ENCODE results near the gene KRT15.

The KRT15 gene

GRCh38 chr17:41483991-41484826, 34.5 kb downstream of the KRT15 start:
- DNase-seq (ENCODE audit: low read depth, low spot score): no peak

DNA sequence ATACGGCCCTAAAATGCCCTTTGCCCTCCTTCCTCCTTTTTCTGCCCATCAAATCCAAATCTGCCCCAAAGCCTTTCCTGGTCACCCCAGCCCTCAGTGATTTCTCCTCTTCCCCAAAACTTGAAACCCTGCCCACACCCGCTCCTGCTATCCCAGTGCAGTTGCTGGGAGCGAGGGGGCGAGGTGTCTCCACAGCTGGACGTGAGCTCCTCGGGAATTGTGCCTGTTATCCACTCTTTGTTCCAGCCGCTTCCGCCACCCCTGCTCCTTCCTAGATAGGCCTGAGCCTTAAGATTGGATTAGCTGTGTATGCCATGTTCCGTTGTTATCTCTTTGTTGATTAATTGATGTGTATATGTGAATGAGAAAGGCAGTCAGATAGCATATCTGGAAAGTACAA, 35.2 kb downstream of the KRT15 start:
- DNase-seq (ENCODE audit: low read depth, low spot score): no peak

DNA sequence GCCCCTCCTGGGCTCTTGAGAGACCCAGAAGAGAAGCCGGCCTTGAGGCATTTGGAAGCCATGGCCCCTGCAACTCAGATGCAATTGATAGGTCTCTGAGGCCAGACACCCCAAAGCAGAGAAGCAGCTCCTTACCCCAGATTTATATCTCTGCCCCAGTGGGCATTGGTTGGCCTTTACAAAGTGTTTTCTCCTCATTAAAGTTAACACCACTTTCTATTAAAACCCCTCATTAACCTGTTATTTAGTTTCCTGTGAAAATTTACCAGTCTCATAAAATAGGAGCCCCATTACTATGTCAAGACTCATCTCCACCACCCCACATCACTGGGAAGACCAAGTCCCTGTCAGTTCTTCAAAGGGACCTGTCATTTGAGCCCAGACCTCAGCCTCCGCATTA, 37.7 kb downstream of the KRT15 start, which contains the start of gene KRT35:
Gene KRT35, minus strand, starts transcription at position 116 of the 400 bp plus-strand sequence. Its CDS starts 54 bp downstream, at position 62.
- no peak for DNase-seq (ENCODE audit: low read depth, low spot score)

DNA sequence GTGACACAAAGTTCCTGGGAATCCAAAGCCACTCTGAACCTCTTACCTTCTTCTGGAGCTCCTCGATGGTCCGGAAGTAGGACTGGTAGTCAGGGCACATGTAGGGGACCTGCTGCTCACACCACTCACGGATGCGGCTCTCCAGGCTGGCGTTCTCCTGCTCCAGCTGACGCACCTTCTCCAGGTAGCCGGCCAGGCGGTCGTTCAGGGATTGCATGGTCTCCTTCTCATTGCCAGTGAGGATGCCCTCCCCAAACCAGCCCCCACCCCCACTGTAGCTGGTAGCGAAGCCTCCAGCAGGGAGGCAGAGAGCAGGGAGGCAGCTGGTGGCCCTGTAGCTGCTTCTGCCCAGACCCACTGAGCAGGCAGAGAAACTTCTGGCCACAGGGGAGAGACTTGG, 38.1 kb downstream of the KRT15 start:
- DNase-seq (ENCODE audit: low read depth, low spot score): no peak

- DNase-seq (ENCODE audit: low read depth, low spot score): no peak
Measured at GRCh38 chr17:41480136-41480535, 38.6 kb downstream of the KRT15 start.

DNA sequence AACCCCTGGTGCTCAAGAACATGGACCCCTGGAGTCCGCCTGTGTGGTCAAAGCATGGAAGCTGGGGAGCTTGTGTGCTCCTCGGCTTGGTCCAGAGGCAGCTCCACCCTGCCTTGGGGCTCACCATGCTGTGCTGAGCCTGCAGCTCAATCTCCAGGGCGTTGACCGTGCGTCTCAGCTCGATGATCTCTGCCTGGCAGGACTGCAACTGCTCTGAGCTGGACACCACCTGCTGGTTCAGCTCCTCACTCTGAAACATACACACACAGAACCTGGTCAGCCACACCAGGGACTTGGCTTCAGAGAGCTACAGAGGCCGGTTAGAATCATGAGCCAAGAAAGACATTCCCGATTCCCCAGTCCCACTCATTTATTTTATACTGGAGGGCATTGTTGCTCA, 40.5 kb downstream of the KRT15 start:
- no peak for DNase-seq (ENCODE audit: low read depth, low spot score)

GRCh38 chr17:41476866-41477815, 41.5 kb downstream of the KRT15 start:
- DNase-seq (ENCODE audit: low read depth, low spot score): no peak

DNA sequence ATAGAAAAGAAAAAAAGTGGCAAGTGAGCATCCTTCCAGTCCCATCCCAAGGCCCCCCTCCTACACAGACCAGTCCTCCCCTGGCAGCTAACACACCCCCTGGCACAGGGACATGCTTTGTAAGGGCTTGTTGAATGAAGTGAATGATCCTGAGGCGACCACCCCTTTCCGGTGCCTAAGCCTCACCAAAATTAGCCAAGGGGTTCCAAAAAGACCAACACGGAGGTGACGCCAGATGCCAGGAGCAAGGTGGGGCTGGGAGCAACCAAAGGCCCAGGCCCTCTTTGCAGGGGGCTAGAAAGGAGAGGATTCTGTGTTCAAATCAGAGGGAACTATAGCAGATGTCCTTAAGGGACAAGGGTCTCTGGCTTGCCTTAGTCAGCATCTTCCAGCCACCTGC, 43.3 kb downstream of the KRT15 start:
- DNase-seq (ENCODE audit: low read depth, low spot score): no peak

DNA sequence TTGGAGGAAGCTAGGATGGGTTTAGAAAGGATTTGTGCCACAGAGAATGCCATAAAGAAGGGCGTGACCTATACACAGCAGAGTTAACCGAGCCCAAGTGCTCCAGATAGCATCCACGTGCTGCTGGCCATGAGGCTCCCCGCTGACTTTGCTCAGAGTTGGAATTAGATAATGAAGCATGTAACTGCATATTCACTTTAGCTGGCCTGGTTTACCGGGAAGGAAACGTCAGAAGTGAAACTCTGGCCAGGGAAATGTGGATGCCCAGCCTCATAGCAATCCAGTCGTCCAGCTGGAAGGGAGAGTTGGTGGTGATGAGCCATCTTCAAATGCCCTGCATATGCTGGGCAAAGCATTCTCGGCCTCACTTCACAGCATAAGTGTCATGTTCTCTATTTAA, 43.8 kb downstream of the KRT15 start:
- DNase-seq (ENCODE audit: low read depth, low spot score): no peak

DNA sequence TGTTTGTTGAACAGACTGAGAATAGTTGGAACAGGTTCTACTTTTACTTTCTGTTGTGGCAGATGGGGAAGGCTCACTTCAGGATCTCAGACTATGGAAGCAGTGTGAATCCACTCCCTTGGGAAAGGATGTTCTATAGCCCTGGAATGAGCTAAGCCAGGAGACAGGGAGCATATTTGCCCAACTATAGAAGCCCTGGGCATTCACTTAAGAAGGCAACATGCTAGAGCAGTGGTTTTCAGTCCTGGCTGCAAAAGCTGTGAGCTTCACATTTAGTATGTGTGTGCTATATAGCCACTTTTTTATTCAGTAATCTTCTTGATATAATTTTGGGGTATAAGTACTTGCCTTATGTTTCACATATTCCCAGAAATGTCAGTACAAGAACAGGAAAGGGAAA, 50.3 kb downstream of the KRT15 start:
- no peak for DNase-seq (ENCODE audit: low read depth, low spot score)

GRCh38 chr17:41467561-41467960, 51.1 kb downstream of the KRT15 start:
- no peak for DNase-seq (ENCODE audit: low read depth, low spot score)

DNA sequence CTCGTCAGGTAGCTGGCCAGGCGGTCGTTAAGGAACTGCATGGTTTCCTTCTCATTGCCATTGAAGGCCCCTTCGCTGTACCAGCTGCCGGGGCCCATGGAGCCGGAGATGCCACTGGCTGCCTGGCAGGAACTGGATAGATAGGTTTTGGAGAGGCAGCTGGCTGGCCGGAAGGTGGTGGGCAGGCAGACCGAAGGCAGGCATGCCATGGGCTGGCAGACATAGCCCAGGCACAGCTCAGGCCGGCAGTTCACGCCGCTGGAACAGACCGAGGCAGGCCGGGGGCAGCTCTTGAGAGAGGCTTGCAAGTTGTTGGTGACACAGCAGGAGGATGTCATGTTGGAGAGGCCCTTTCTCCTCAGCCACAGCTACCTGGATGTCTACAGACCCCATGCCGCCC, 51.7 kb downstream of the KRT15 start, which contains the start of gene KRT32:
Gene KRT32, minus strand, starts transcription at position 399 of the 400 bp plus-strand sequence. Its CDS starts 61 bp downstream, at position 338.
- DNase-seq (ENCODE audit: low read depth, low spot score): no peak

GRCh38 chr17:41464682-41465081, 54.0 kb downstream of the KRT15 start:
- DNase-seq (ENCODE audit: low read depth, low spot score): no peak

- no peak for DNase-seq (ENCODE audit: low read depth, low spot score)
Measured at GRCh38 chr17:41464173-41464572, 54.5 kb downstream of the KRT15 start.

- DNase-seq (ENCODE audit: low read depth, low spot score): no peak
Measured at GRCh38 chr17:41463746-41464145, 54.9 kb downstream of the KRT15 start.

All from brain pericyte (primary cell).